Measurements from ENCODE around the gene DUOXA2. TPM values are rescaled to one million over a fixed set of nuclear protein-coding genes. Genes with fewer than 3 reads are reported as not detected.

Gene DUOXA2
- total and polyA plus RNA-seq, 3 donors from 2014 or later = 0.31 to 0.39 (median 0.36) TPM

- no peak for TF ChIP-seq CTCF (IDR thresholded peaks at IDR 0.05)
- DNase-seq = no peak
- Histone ChIP-seq H3K4me3 (no peak overlapping the region), H3K36me3 (ENCODE audit: low read depth, missing control alignments) (no peaks in the 10 kb centered on the region), H3K27ac (no peak overlapping the region), H3K4me1 (no peaks in the 10 kb centered on the region), H3K27me3 (no peaks in the 10 kb centered on the region), H3K9me3 (no peaks in the 10 kb centered on the region)
- WGBS, 2 donors = 91 to 93% methylated on average over 11 of the region's 11 CpGs
- intact Hi-C loops (cut with DNase I; ENCODE audit: low total_unique reads) = no loop called here
Measured at GRCh38 chr15:45093622-45094357, 20.3 kb upstream of the DUOXA2 start.

GRCh38 chr15:45094358-45094730, 19.8 kb upstream of the DUOXA2 start:
- Histone ChIP-seq H3K4me3 (no peak overlapping the region), H3K27ac (no peak overlapping the region), H3K27me3 (no peaks in the 10 kb centered on the region), H3K4me1 (no peaks in the 10 kb centered on the region), H3K9me3 (no peaks in the 10 kb centered on the region), H3K36me3 (ENCODE audit: low read depth, missing control alignments) (no peaks in the 10 kb centered on the region)
- intact Hi-C loops (cut with DNase I; ENCODE audit: low total_unique reads) = no loop called here
- 67 to 72% methylated on average over 9 of the region's 9 CpGs for WGBS, 2 donors
- DNase-seq = no peak
- TF ChIP-seq CTCF (IDR thresholded peaks at IDR 0.05) = no peak
- TF ChIP-seq POLR2A (IDR thresholded peaks at IDR 0.05) = no peak

GRCh38 chr15:45095661-45096060, 18.5 kb upstream of the DUOXA2 start:
- no peaks in the 10 kb centered on the region for H3K4me1 ChIP-seq
- H3K4me3 ChIP-seq = no peak overlapping the region
- no peak overlapping the region for H3K27ac ChIP-seq
- no peaks in the 10 kb centered on the region for H3K36me3 ChIP-seq (ENCODE audit: low read depth, missing control alignments)
- intact Hi-C loops (cut with DNase I; ENCODE audit: low total_unique reads) = no loop called here
- TF ChIP-seq POLR2A (IDR thresholded peaks at IDR 0.05) (no peak), CTCF (IDR thresholded peaks at IDR 0.05) (no peak)
- no peaks in the 10 kb centered on the region for H3K27me3 ChIP-seq
- no peaks in the 10 kb centered on the region for H3K9me3 ChIP-seq
- WGBS, 2 donors = 95 to 98% methylated on average over 9 to 11 of the region's 11 CpGs
- DNase-seq = no peak

GRCh38 chr15:45097466-45097865, 16.7 kb upstream of the DUOXA2 start:
- 89 to 97% methylated on average over 3 to 7 of the region's 7 CpGs for WGBS, 2 donors
- H3K9me3 ChIP-seq = no peaks in the 10 kb centered on the region
- no peaks in the 10 kb centered on the region for H3K4me1 ChIP-seq
- no peaks in the 10 kb centered on the region for H3K36me3 ChIP-seq (ENCODE audit: low read depth, missing control alignments)
- H3K27ac ChIP-seq = no peak overlapping the region
- intact Hi-C loops (cut with DNase I; ENCODE audit: low total_unique reads) = no loop called here
- TF ChIP-seq POLR2A (IDR thresholded peaks at IDR 0.05) (no peak), CTCF (IDR thresholded peaks at IDR 0.05) (no peak)
- no peak overlapping the region for H3K4me3 ChIP-seq
- H3K27me3 ChIP-seq = no peaks in the 10 kb centered on the region
- DNase-seq = no peak

- Histone ChIP-seq H3K4me3 (no peak overlapping the region), H3K4me1 (no peaks in the 10 kb centered on the region), H3K27me3 (no peaks in the 10 kb centered on the region), H3K9me3 (no peaks in the 10 kb centered on the region), H3K27ac (no peak overlapping the region), H3K36me3 (ENCODE audit: low read depth, missing control alignments) (no peaks in the 10 kb centered on the region)
- intact Hi-C loops (cut with DNase I; ENCODE audit: low total_unique reads) = no loop called here
- no peak for DNase-seq
- WGBS, 2 donors = 90% methylated on average over 23 of the region's 23 CpGs
- no peak for TF ChIP-seq POLR2A (IDR thresholded peaks at IDR 0.05)
- TF ChIP-seq CTCF (IDR thresholded peaks at IDR 0.05) = no peak
Measured at GRCh38 chr15:45099549-45100165, 14.5 kb upstream of the DUOXA2 start.

All from testis (tissue), 3 donors.